NCI-H2196 treated with DMSO at 0.1 percent for 48 hours (cell line): Measurements from ENCODE around the gene PCSK1N.
A peak's percentile ranks its signal among the peaks of the same experiment; 100 is the strongest.
"Not testable (repeated sequence)": the region's sequence is repeated elsewhere in the genome, so short reads cannot be mapped to it uniquely, and the experiment has no call there.

Source experiments
- DNase-seq: peaks from one replicate; lab custom pipeline; 2025; ENCODE audit not compliant: unreplicated experiment; lab: John Stamatoyannopoulos, UW

PCSK1N gene

GRCh38 chrX:48824066-48824465, 11.3 kb downstream of the PCSK1N start:
- no peak for DNase-seq

GRCh38 chrX:48823053-48823452, 12.4 kb downstream of the PCSK1N start:
- DNase-seq: no peak

GRCh38 chrX:48819394-48819793, 16.0 kb downstream of the PCSK1N start:
- DNase-seq: not testable (repeated sequence)

- no peak for DNase-seq
Measured at GRCh38 chrX:48818866-48819265, 16.5 kb downstream of the PCSK1N start.

GRCh38 chrX:48818098-48818497, 17.3 kb downstream of the PCSK1N start:
- no peak for DNase-seq

GRCh38 chrX:48816014-48816810, 19.2 kb downstream of the PCSK1N start:
- DNase-seq: no peak

GRCh38 chrX:48815266-48815665, 20.1 kb downstream of the PCSK1N start:
- DNase-seq: no peak

- DNase-seq: no peak
Measured at GRCh38 chrX:48814722-48815121, 20.7 kb downstream of the PCSK1N start.

GRCh38 chrX:48813644-48814043, 21.8 kb downstream of the PCSK1N start:
- DNase-seq: no peak

GRCh38 chrX:48806081-48806480, 29.3 kb downstream of the PCSK1N start:
- DNase-seq: no peak

- DNase-seq: no peak
Measured at GRCh38 chrX:48802905-48803200, 32.6 kb downstream of the PCSK1N start.

GRCh38 chrX:48802089-48802904, 33.1 kb downstream of the PCSK1N start:
- DNase-seq: peak; percentile 76

GRCh38 chrX:48801280-48802088, 33.9 kb downstream of the PCSK1N start, which contains the start of gene HDAC6:
Gene HDAC6 (plus strand): TSS chrX:48802067. CDS start chrX:48802693, 626 bp downstream.
- DNase-seq: peak; percentile 96

- DNase-seq: no peak
Measured at GRCh38 chrX:48800574-48801279, 34.7 kb downstream of the PCSK1N start.

- DNase-seq: no peak
Measured at GRCh38 chrX:48798318-48798717, 37.1 kb downstream of the PCSK1N start.

GRCh38 chrX:48794911-48795515, 40.4 kb downstream of the PCSK1N start:
- no peak for DNase-seq

GRCh38 chrX:48794340-48794910, 41.0 kb downstream of the PCSK1N start:
- no peak for DNase-seq

- no peak for DNase-seq
Measured at GRCh38 chrX:48793935-48794334, 41.5 kb downstream of the PCSK1N start.

- no peak for DNase-seq
Measured at GRCh38 chrX:48792219-48792618, 43.2 kb downstream of the PCSK1N start.
